ENCODE measurements around the gene SYNGR4. TPM values are rescaled to one million over a fixed set of nuclear protein-coding genes. Genes with fewer than 3 reads are reported as not detected.

Gene SYNGR4
- total RNA-seq, 1 experiment from 2014 or later = not detected

DNA sequence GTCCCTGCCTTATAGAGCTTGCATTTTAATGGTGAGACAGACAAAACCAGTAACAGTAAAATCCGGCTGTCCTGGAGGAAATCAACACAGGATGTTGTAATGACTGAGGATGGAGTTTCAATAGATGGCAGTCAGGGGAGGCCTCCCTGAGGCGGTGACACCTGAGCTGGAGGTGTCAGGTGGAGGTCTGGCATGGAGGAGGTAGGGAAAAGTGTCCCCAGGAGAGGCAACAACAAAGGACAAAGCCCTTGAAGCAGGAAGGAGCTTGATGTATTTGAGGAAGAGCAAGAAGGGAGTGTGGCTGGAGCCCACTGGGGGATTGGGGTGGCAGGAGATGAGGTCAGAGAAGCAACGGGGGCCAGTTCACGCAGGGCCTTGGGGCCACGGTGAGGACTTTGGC lies 37.1 kb downstream of the SYNGR4 start:
- Mint-ChIP-seq H3K4me1 (peaks cover 63% of the 10 kb centered on the region), H3K36me3 (peaks cover 11% of the 10 kb centered on the region), H3K9me3 (no peaks in the 10 kb centered on the region), H3K27me3 (ENCODE audit: low read depth) (peaks cover 18% of the 10 kb centered on the region), H3K4me3 (peak overlapping the region; percentile 73), H3K27ac (peak overlapping the region; percentile 100)
- no peak for ATAC-seq
- CTCF ChIA-PET = interaction anchor here (0.7 to 6.0 kb wide), 10 partner anchors 10 to 441 kb away, joined by 3 to 92 read pairs (median 4); partner anchors contain the start of gene KDELR1
- TF ChIP-seq, protein P1, sequence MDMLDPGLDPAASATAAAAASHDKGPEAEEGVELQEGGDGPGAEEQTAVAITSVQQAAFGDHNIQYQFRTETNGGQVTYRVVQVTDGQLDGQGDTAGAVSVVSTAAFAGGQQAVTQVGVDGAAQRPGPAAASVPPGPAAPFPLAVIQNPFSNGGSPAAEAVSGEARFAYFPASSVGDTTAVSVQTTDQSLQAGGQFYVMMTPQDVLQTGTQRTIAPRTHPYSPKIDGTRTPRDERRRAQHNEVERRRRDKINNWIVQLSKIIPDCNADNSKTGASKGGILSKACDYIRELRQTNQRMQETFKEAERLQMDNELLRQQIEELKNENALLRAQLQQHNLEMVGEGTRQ (CRISPR knock-in tag; IDR thresholded peaks at IDR 0.05) = 0 out of 2 replicates have a peak, but pooled peaks have one; percentile 30
- TF ChIP-seq RELA (CRISPR knock-in tag; IDR thresholded peaks at IDR 0.05; ENCODE audit: borderline replicate concordance) (no peak), HMGA2 (CRISPR knock-in tag; IDR thresholded peaks at IDR 0.05) (no peak), FOXK1 (CRISPR knock-in tag; IDR thresholded peaks at IDR 0.05) (peak; percentile 47; the same call in 1 of the 2 replicates), PRRX2 (CRISPR knock-in tag; IDR thresholded peaks at IDR 0.05) (peak; percentile 41; the same call in 1 of the 2 replicates)
- TF ChIP-seq, protein P2, sequence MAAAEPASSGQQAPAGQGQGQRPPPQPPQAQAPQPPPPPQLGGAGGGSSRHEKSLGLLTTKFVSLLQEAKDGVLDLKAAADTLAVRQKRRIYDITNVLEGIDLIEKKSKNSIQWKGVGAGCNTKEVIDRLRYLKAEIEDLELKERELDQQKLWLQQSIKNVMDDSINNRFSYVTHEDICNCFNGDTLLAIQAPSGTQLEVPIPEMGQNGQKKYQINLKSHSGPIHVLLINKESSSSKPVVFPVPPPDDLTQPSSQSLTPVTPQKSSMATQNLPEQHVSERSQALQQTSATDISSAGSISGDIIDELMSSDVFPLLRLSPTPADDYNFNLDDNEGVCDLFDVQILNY (CRISPR knock-in tag; IDR thresholded peaks at IDR 0.05) = no peak
- POLR2A ChIA-PET = interaction anchor here (1.1 to 3.0 kb wide), 4 partner anchors 10 to 45 kb away, joined by 3 to 27 read pairs (median 10); partner anchors contain the start of genes GRWD1 and KDELR1
- peak; percentile 38 for DNase-seq (ENCODE audit: low spot score)

DNA sequence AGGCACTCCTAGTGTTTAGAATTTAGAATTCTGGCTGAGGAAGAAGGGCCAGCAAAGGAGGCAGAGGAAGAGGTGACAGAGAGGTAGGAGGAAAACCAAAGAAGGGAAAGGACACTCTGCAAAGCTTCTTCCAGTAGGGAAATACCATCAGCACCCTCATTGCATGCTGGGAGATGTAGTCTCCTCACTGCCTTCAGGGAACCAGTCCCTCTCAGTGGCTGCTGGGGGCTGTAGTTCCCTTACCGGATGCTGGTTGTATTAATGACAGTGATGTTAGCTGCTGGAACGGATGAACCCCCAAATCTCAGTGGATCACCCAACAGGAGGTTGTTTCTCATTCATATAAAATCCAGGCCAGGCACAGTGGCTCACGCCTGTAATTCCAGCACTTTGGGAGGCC lies 39.4 kb downstream of the SYNGR4 start:
- Mint-ChIP-seq H3K27ac (peak overlapping the region; percentile 96), H3K4me1 (peaks cover 56% of the 10 kb centered on the region), H3K36me3 (peaks cover 21% of the 10 kb centered on the region), H3K4me3 (no peak overlapping the region), H3K9me3 (peaks cover 4% of the 10 kb centered on the region), H3K27me3 (ENCODE audit: low read depth) (no peaks in the 10 kb centered on the region; the same call in 1 of the 2 replicates)
- TF ChIP-seq, protein P3, sequence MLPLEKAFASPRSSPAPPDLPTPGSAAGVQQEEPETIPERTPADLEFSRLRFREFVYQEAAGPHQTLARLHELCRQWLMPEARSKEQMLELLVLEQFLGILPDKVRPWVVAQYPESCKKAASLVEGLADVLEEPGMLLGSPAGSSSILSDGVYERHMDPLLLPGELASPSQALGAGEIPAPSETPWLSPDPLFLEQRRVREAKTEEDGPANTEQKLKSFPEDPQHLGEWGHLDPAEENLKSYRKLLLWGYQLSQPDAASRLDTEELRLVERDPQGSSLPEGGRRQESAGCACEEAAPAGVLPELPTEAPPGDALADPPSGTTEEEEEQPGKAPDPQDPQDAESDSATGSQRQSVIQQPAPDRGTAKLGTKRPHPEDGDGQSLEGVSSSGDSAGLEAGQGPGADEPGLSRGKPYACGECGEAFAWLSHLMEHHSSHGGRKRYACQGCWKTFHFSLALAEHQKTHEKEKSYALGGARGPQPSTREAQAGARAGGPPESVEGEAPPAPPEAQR (CRISPR knock-in tag; IDR thresholded peaks at IDR 0.05) = no peak
- no peak for TF ChIP-seq FOXJ3 (CRISPR knock-in tag; IDR thresholded peaks at IDR 0.05; ENCODE audit: borderline replicate concordance)
- TF ChIP-seq, protein P1 (CRISPR knock-in tag; IDR thresholded peaks at IDR 0.05) = 0 out of 2 replicates have a peak, but pooled peaks have one; percentile 11
- ATAC-seq (peak; percentile 33), DNase-seq (ENCODE audit: low spot score) (peak; percentile 71)
- ChIA-PET CTCF (interaction anchor here (0.6 to 6.0 kb wide), 10 partner anchors 10 to 181 kb away, joined by 3 to 92 read pairs (median 3); partner anchors contain the start of genes GRIN2D, KDELR1, SYNGR4 and TMEM143), POLR2A (interaction anchor here (0.6 to 2.0 kb wide), 4 partner anchors 8 to 73 kb away, joined by 3 to 6 read pairs (median 4); partner anchors contain the start of genes SYNGR4 and TMEM143)

DNA sequence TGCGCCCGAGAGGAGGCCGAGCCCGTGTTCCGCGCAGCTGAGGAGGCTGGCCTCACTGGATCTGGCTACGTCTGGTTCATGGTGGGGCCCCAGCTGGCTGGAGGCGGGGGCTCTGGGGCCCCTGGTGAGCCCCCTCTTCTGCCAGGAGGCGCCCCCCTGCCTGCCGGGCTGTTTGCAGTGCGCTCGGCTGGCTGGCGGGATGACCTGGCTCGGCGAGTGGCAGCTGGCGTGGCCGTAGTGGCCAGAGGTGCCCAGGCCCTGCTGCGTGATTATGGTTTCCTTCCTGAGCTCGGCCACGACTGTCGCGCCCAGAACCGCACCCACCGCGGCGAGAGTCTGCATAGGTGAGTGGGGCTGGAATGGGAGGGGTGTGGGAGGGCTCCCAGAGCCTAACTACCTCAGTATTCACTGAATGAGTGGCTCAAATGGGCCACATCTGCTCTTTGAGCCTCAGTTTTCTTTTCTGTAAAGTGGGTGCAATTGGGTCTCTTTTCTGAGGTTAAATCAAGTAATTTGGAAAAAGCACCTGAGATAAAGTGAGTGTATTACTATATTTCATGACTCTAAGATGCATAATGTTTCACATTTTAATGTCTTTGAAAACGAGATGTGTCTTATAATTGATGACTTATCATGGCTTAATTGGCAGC lies 41.0 kb downstream of the SYNGR4 start:
- Mint-ChIP-seq H3K9me3 (peaks cover 8% of the 10 kb centered on the region), H3K27ac (no peak overlapping the region), H3K27me3 (ENCODE audit: low read depth) (no peaks in the 10 kb centered on the region; the same call in 1 of the 2 replicates), H3K36me3 (peaks cover 25% of the 10 kb centered on the region), H3K4me1 (peaks cover 47% of the 10 kb centered on the region), H3K4me3 (no peak overlapping the region)
- ChIA-PET CTCF (interaction anchor here (0.9 to 6.0 kb wide), 3 partner anchors 9 to 204 kb away, joined by 3 to 92 read pairs (median 4); partner anchors contain the start of gene KDELR1), POLR2A (interaction anchor here (0.6 to 1.4 kb wide), 3 partner anchors 9 to 45 kb away, joined by 3 to 7 read pairs (median 3); no protein-coding TSS in a partner anchor)
- TF ChIP-seq TEAD4 (CRISPR knock-in tag; IDR thresholded peaks at IDR 0.05) (no peak), CREM (CRISPR knock-in tag; IDR thresholded peaks at IDR 0.05) (no peak)
- TF ChIP-seq, protein P4, sequence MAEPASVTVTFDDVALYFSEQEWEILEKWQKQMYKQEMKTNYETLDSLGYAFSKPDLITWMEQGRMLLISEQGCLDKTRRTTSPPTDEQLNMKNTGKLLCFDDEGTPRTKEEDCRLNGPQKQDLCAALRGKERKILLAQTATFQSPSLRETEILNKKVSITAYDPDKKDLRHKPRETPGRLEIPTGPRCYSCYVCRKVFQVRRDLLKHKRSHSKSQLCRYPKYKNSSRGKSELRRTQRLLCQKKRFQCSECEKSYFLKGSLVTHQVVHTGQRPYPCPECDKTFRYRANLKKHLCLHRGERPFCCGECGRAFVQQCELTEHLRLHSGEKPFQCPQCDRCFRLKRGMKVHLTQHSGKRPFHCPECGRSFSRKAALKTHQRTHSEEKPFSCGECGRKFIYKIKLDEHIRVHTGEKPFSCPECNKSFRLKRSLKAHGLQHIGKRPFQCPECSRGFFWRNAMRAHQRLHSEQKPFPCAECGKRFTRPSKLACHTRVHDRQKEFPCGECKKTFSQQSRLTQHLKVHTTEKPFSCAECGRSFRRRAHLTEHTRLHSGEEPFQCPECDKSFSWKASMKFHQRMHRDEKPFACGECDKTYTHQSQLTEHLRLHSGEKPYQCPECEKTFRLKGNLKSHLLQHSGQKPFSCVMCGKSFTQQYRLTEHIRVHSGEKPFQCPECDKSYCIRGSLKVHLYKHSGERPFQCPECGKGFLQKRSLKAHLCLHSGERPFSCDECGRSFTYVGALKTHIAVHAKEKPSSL (CRISPR knock-in tag; conservative IDR thresholded peaks at IDR 0.05) = no peak
- DNase-seq (ENCODE audit: low spot score) = no peak
- ATAC-seq = no peak

Measured in WTC11 (cell line).